Measurements from ENCODE around the gene MEF2D.
A peak's percentile ranks its signal among the peaks of the same experiment; 100 is the strongest.

The MEF2D gene

DNA sequence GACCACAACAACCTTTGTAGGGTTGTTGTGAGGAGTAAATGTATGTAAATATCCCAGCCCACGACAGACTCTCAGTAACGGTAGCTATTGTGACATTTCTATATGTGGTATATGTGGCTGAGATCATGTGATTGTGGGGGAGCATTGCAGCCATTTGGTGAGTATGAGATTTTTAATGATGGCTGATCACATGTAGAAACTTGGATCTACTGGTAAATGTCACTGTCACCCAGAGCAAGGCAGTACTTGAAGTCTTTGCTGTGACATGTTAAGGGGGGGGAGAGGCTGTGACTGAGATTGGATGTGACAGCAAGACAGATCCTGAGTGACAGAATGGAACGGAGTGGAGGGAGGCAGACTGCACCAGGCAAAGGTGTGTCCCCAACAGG, 23.9 kb upstream of the MEF2D start:
- DNase-seq (ENCODE audit: low read depth): no peak

DNA sequence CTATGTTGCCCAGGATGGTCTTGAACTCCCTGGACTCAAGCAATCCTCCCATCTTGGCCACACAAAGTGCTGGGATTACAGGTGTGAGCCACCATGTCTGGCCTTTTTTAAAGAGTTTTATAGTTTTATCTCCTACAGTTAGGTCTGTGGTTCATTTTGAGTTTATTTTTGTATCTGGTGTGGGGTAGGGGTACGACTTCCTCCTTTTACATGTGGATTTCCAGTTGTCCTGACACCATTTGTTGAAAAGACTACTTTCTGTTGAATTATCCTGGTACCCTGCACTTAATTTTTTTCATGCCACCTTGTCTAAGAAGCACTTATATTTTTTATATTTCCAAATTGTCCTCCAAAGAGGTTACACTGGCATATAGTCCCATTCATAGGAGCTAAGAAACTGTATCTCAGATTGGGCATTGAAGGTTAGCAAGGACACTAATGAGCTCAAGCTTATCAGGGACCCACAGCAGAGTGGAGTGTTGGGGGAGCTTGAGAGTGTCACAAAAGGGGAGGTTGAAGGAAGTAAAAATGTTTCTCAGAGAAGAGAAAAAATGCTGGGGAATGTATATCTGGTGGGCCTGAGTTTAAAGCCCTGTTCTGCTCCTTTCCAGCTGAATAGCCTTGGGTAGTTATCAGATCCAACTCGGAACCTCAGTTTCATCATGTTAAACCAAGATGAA, 23.4 kb upstream of the MEF2D start:
- no peak for DNase-seq (ENCODE audit: low read depth)

DNA sequence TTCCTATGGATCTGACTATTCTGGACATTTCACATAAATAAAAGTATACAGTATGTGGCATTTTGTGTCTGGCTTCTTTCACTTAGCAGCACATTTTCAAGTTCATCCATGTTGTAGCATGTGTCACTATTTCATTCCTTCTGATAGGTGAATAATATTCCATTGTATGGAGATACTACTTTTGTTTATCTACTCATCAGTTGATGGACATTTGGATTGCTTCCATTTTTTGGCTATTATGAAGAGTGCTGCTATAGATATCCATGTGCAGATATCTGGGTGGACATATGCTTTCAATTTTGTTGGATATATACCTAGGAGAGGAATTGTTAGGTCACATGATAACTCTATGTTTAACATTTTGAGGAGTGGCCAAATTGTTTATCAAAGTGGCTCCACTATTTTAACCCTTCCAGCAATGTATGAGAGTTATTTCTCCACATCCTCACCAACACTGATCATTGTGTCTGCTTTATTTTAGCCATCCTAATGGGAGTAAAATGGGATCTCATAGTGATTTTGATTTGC, 21.9 kb upstream of the MEF2D start:
- DNase-seq (ENCODE audit: low read depth): no peak

DNA sequence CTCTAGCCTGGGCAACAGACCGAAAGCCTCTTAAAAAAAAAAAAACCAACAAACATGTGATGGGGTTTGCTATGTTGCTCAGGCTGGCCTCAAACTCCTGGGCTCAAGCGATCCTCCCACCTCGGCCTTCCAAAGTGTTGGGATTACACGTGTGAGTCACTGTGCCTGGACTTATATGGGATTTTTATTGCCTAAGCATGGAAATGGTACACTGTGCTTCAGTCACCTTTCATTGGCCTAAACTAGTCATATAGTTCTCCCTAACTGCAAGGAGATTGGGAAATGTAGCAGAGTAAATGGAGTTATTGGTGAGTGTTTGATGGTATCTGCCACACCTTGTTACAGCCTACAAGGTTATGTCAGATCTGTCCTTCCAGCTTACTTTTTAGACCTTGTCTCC, 17.2 kb upstream of the MEF2D start:
- DNase-seq (ENCODE audit: low read depth): no peak

DNA sequence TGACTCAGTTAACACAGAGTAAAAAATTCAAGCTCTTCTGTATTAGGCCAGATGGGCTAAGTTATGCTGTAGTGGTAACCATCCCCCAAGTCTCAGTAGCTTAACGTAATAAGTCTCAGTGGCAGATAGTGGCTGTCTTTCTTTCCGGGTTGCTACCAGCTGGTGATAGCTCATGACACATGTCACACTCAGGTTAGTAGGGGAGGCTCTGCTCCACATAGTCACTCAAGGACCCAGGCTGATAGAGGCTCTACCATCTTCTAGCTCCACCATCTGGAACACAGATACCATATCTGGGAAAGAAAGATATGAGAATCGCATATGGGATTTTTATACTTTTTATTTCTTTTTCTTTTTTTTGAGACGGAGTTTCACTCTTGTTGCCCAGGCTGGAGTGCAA, 16.2 kb upstream of the MEF2D start:
- DNase-seq (ENCODE audit: low read depth): no peak

DNA sequence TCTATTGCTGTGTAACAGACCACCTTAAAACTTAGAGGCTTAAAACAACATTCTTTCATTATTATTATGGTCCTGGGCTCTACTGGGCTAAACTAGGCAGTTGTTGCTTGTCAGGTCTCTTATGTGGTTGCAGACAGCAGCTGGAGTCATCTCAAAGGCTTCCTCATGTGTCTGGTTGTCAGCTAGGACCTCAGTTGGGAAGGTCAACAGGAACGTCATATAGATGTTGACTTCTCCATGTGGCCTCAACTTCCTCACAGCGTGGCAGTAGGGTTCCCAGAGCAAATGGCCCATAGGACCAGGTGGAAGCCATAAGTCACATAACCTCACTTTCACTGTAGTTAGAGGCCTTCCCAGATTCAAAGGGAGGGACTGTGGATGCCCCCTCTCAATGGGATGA, 15.4 kb upstream of the MEF2D start:
- DNase-seq (ENCODE audit: low read depth): no peak

DNA sequence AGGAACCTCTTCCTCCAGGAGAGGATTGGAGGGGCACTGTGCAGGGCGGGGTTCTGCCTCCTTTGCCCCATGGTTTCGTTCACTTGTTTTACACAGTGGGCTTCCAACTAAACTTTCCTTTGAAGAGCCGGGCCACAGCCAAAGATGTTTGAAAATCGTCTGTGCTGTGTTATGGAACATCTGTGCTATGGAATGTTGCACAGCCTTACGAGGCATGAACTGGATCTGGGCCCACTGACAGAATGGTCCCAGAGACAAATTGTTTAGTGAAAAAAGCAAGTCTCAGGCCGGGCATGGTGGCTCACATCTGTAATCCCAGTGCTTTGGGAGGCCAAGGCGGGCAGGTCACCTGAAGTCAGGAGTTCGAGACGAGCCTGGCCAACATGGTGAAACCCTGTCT, 12.6 kb upstream of the MEF2D start:
- DNase-seq (ENCODE audit: low read depth): no peak

DNA sequence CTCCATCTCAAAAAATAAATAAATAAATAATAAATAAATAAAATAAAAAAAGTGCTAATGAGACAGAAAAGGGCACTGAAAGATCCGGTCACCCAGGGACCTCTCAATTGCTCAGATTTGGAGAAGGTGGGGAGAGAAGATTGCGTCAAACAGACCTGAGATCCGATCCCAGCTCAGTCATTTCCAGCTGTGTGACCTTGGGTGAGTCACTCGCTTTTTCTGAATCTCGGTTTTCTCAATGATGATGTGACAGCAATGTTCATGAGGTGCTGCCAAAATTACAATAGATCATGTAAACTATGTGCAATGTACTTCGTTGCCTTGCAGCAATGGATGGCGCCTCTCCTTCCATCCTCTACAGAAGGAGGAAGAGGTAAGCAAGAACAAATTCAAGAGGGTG, 11.1 kb upstream of the MEF2D start:
- DNase-seq (ENCODE audit: low read depth): no peak

DNA sequence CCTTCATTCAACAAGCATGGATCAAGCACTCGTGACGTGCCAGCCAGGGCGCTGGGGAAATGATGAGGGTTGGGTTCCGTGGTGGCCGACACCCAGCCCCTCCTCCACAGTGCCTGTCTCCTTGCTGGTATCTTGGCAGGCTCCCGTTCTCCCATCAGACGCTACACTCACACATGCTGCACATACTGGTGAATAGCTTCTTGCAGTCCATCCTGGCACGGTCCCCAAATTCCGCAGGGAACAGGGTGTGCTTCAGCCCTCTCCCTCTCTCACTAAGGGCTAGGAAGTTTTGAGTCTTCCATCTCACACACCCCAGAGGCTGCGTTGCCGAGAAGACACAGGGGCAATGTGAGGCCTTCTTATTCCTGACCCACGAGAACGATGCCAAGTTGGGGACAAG, 10.1 kb upstream of the MEF2D start:
- no peak for DNase-seq (ENCODE audit: low read depth)

DNA sequence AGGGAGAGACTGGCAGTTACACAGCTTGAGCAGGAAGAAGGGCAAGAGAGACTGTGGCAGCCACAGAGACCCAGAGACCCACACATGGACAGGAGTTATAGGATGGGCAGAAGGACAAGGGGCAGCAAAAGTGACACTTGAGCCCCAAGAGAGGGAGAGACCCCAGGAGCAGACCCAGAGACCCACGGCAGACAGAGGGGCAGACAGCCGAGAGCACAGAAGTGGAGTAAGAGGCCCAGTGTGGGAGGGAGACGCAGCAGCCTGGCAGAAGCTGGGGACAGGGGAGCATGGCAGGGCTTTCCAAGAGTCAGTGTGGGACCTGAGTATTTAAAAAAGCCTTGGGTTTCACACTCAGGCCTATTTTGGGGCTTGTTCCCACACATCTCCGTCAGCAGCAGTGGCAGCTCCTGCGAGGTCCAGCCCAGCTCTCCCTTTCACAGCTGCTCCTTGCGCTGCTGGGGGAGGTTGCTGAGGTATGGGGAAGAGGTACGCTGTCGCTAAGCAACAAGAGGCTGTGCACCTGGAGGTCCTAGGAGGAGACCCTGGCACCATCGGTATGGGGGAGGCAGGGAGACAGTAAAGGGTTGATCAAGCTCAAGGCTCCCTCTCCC, 9.0 kb upstream of the MEF2D start:
- DNase-seq (ENCODE audit: low read depth): no peak

DNA sequence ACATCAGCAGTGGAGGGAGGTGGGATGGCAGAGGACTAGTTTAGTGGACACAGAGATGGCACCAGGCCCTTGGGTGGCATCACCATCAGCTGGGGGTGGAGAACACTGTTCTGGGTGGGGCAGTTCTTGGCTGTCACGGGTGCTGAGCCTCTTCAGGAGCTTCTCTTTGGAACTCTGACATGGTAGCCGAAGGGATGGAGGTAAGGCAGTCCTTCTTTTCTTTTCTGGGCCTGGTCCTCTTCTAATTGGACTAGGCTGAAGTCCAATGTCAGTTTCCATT, 8.3 kb upstream of the MEF2D start:
- no peak for DNase-seq (ENCODE audit: low read depth)

DNA sequence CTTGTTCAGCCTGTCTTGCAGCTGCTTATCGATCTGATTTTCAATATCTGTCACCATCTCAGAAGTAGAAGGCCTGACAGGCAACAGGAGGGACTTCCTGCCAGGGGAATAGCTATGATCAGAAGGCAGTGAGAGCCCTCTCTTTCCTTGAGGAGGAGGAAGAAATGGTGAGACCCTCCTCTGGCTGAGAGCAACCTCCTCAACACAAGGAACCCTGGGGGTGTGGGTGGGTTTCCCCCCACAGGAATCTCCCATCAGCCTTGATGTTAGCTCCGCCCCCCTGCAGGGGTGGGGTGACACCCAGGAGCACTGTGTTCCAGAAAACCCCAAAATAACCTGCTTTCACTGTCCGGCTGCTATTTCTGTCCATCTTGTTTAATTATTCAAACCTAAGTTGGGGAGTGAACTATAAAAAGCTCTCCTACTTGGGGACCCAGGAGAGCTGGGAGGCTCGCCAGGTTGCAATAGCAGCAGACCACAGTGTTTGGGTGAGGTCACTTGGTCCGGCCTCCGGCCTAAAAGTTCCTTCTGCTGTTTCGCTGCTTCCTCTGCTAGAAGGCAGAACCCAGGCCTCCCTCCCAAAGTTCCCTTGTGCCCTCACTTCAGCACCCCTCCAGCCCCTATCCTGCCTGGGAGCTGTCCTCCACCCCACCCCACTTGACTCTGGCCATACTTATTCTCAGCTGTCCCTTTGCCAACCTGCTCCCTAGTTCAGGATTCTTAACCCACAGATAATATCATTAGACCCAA, 7.8 kb upstream of the MEF2D start:
- no peak for DNase-seq (ENCODE audit: low read depth)

DNA sequence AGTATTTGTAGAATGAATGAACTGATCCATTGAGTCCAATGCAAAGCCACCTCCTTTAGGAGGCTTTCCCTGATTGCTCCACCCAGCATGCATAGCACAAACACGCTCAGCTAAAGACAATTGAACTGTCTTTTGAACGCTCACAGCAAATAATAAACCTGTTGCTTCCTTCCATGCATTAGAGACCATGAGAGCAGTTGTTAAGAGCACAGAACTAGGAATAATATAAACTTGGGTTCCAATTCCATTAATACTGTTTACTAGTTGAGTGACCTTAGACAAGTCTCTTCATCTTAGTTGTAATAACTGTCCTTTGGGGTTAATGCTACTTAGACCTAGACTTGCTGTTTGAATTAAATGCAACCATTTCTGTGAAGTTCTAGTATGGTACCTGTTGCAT, 5.9 kb upstream of the MEF2D start:
- no peak for DNase-seq (ENCODE audit: low read depth)

DNA sequence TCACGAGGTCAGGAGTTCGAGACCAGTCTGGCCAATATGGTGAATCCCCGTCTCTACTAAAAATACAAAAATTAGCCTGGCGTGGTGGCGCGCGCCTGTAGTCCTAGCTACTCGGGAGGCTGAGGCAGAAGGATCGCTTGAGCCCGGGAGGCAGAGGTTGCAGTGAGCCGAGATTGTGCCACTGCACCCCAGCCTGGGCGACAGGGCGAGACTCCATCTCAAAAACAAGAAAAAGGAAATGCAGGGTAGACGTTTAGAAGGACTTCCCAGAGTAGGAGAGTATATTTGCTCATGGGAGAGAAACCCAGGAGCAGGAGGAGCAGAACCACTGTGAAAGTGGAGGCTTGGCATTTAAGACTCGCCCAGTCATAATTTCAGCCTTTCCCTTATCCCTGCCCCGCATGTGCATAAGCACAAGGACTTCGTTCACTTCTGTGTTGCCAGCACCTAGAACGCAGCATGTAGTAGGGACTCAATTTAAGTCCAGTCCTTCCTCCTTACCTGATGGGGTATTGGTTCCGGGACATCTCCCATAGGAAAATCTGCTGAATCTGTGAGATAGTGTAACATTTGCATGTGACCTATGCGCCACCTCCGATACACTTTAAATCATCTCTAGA, 5.2 kb upstream of the MEF2D start:
- DNase-seq (ENCODE audit: low read depth): no peak

DNA sequence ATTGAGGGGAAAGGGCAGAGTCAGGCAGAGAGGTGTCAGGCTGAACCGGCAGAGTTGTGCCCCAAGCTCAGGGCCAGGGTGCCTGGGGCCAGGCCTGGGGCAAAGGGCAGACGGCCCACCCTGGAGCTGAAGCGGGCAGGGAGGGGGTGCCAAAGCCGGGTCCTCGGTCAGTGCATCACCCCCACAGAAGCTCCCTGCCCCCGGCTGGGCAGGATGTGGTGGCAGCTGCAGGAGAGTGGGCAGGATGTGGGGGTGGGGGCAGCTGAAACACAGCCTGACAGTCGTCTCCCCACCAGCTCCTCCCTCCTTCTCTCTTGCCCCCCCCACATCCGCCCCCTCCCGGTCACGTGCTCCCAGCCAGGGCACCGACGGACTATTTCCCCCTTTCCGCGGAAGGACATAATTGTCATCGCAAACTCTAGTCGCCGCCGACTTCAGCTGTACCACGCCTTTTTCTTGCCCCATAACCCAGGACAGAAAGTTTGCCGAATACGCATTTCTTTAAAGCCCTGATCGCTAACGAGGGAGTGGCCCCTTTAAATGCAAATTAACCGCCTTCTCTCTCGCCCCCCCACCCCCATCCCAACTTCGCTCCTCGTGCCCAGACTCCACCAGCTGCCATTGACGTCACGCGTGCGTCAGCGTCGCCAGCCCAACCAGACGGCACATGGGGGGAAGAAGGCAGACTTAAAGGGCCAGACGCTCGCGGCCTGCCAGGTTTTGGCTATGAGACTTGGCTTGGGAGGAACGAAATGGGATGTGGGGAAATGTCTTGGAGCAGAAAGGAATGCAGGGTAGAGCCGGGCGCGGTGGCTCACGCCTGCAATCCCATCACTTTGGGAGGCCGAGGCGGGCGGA, 4.5 kb upstream of the MEF2D start:
- peak; percentile 98 for DNase-seq (ENCODE audit: low read depth)

DNA sequence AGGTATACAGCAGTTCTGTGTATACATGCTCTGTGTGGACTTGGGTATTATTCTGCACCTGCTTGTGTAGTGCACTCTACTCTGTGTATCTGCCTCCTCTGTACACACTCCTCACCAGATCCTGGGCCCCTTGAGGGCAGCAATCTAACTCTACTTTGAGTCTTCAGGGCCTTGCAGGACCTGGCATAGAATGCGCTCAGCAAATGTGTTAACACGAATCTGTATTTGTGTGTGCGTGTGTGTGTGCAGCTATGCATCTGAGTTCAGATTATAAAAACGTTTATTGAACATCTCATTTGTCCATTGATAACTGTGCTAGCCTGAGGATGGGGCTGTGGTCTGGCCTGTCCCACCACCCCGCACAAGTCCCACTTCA, 3.9 kb upstream of the MEF2D start:
- DNase-seq (ENCODE audit: low read depth): no peak

DNA sequence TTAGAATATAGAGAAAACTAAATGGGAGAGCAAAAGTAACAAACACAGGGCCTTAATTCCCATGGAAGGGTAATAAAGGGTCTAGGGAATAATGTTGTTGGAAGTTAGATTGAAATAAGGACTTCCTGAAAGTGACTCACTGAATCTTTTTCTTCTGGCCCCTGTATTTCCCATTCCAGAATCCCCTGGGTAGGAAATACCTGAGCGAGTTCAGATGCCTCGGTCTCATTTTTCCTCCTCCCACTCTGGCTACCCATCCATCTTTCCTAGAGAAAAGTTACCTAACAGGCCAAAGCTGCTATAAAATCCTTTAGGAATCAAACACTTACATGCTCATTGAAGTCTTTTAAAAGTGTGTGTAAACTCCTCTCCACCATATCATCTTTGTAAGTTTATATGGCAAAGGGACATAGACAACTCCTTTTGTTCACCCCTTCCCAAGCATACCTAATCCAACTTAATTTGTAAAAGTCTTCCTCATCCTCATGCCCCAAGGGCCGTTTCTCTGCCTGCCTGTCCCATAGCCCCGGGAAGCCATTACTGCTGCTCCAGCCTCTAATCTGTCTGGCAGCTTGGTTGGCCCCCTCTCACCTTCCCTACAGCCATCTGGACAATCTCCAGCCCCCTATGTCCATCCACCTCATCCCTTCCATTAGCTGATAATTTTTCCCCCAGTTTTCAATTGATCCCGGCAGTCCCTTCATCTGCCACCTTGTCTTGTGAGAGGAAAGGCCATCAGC, 3.3 kb upstream of the MEF2D start:
- DNase-seq (ENCODE audit: low read depth): no peak

DNA sequence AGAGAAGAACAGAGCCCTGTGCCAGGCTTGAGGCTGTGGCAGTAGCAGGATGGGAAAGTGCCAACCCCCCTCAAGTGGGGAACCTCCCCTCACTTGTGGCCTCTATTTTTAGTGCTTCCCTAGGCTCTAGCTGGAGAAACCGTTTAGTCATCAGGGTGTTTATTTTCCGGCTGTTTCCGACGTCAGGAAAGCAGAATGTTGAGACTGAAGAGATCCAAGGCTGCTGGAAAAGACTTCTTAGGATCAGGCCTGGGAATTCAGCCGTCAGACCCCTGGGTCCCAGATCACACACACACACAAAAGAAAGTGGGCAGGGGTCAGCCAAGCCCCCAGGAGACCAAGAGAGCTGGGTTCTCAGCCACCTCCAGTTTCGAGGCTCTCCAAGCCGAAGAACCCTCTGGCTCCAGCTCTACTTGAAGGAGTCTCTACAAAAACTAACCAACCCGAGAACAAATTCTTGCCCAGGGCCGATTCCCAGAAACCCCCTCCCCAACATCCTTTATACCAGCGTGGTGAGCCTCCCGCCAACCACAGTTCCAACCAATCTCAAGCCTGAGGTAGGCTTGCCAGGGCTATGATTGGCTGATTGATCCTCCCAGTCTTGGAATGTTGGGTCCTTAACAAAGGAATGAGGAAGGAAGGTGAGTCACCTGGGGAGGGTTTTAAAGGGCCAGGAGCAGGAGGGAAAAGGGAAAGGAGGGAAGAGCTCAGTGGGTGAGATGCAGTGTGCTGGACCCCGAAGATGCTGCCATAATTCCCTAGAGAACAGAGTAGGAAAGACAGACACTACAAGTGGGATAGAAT, 2.5 kb upstream of the MEF2D start:
- no peak for DNase-seq (ENCODE audit: low read depth)

DNA sequence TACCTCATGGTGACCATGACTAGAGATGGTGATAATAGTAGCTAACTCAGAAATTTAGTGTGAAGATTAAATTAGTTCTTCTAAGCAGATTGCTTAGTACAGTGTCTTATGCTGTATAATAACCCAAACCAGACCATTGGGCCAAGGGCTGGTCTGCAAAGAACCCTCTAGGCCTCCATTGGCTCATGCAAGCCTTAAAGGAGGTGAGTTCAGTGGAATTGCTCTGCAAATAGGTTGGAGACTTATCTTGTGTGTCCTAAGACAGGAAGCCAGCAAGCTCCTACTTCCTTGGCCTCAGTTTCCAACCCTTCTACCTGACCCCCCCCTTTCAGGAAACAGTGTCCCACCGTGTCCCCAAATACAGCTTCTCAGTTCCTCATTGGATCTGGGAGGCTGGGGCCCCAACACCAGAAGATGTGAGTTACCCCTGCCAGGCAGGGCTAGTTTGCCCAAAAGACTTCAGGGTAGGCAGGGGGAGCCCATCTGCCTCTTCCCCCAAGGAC, 1.9 kb upstream of the MEF2D start:
- no peak for DNase-seq (ENCODE audit: low read depth)

DNA sequence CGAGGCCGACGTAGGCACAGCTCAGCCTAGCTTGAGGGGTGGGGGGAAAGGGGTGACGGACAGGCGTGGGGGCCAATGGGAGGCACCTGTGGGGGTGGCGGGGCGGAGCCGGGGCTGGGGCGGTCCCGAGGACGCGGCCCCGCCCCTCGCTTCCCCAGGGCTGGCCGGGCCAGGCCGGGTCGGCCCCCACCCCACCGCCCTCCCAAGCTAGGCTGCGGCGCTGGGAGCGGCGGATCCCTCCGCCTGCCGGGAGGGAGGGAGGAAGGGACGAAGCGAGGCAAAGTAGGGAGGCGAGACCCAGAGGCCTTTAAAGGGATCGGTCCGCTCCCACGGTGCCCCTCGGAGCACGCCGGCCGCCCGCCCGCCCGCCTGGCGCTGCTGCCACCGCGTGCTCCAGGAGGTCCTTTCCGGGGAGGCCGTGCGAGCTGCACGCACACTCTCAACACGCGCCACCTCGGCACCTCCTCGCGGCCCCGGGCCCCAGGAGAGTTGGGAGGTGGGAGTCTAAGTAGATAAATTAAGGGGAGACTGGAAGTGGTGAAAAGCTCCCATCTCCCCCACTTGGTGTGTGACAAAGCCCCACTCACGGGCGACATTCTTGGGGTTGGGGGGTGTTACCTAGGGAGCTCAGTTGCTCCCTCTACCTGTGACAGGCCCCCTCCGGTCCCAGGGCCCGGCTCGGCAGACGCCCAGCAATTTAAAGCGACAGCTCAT, 375 bp upstream of the MEF2D start:
- DNase-seq (ENCODE audit: low read depth): peak; percentile 86
